PFSK-1 (cell line): ENCODE measurements around the gene GABBR1.

Source experiments
- POLR2AphosphoS5 ChIP-seq: IDR thresholded peaks from 2 replicates; pipeline ENCODE4 v1.6.1; 2012; ENCODE audit warnings: low read depth, mild to moderate bottlenecking, control low read depth, low read length, moderate library complexity
- REST ChIP-seq, 2 experiments: IDR thresholded peaks; 2 replicates each; pipeline versions ENCODE4 v1.6.1 to v1.8.0; 2011 to 2012; ENCODE audit warnings: low read depth in 2 of 2, low read length in 2 of 2, control low read depth in 1 of 2, inconsistent platforms in 1 of 2, mild to moderate bottlenecking in 1 of 2, moderate library complexity in 1 of 2; ENCODE audit not compliant: insufficient read depth in 1 of 2
- TAF1 ChIP-seq: IDR thresholded peaks from 2 replicates; pipeline ENCODE4 v1.6.1; 2012; ENCODE audit warnings: low read length, control low read depth, borderline replicate concordance; ENCODE audit not compliant: insufficient read depth

- no peak for TF ChIP-seq POLR2AphosphoS5
- TF ChIP-seq TAF1 = no peak
- TF ChIP-seq REST (IDR thresholded peaks at IDR 0.05; ENCODE audit: insufficient read depth in 1 of 2, low read depth in 2 of 2, low read length in 2 of 2) = no peak
Observed at GRCh38 chr6:29558439-29559079, 74.4 kb downstream of the GABBR1 start.
